Kidney (tissue), 14 donors: ENCODE results near the gene LRP1. TPM values are rescaled to one million over a fixed set of nuclear protein-coding genes. Genes with fewer than 3 reads are reported as not detected.
A peak's percentile ranks its signal among the peaks of the same experiment; 100 is the strongest.

Experiments used
- DNase-seq, 5 donors: peaks; one replicate each; pipeline ENCODE4 v3.0.0-alpha.2; 2013 to 2020
- FAIRE-seq: peaks from 2 replicates; lab custom pipeline; 2012; peaks lifted over from hg19 to GRCh38; lab: Jason Lieb, UNC
- H3K27ac ChIP-seq, 2 donors: one replicate each; pipeline ENCODE4 v1.7.0; 2013; ENCODE audit warnings: low read depth in 2 of 2, low read length in 2 of 2, inconsistent platforms in 1 of 2
- H3K27me3 ChIP-seq: one replicate; pipeline ENCODE4 v1.7.1; 2013; ENCODE audit warnings: low read length, inconsistent platforms; ENCODE audit not compliant: control insufficient read depth, insufficient read depth
- H3K36me3 ChIP-seq, 3 donors: one replicate each; pipeline versions ENCODE4 v1.7.0 to v1.7.1; 2013; ENCODE audit warnings: low read length in 3 of 3, control low read depth in 1 of 3, inconsistent platforms in 1 of 3; ENCODE audit not compliant: insufficient read depth in 3 of 3, control insufficient read depth in 2 of 3
- H3K4me1 ChIP-seq, 3 donors: one replicate each; pipeline versions ENCODE4 v1.7.0 to v1.7.1; 2013; ENCODE audit warnings: low read length in 3 of 3, inconsistent platforms in 1 of 3, low read depth in 1 of 3; ENCODE audit not compliant: control insufficient read depth in 2 of 3, insufficient read depth in 2 of 3
- H3K4me3 ChIP-seq, 3 donors: one replicate each; pipeline versions ENCODE4 v1.7.0 to v1.8.1; 2013; ENCODE audit warnings: low read length in 3 of 3, control low read depth in 1 of 3, inconsistent platforms in 1 of 3
- H3K9ac ChIP-seq, 3 donors: one replicate each; pipeline versions ENCODE4 v1.7.0 to v1.7.1; 2013; ENCODE audit warnings: low read length in 3 of 3, control low read depth in 1 of 3, inconsistent platforms in 1 of 3
- H3K9me3 ChIP-seq, 3 donors: one replicate each; pipeline versions ENCODE4 v1.7.0 to v1.7.1; 2013; ENCODE audit warnings: low read length in 3 of 3, control low read depth in 1 of 3, inconsistent platforms in 1 of 3; ENCODE audit not compliant: control insufficient read depth in 2 of 3, insufficient read depth in 1 of 3
- intact Hi-C: fragments of 100-400 bp; cut with DNase I; formaldehyde crosslinking; loops from one replicate; pipeline ENCODE4 v1.11.1; 2022
- polyA plus RNA-seq: library from polyadenylated mRNA; stranded (reverse); fragments of 350-450 nt; fragmentation: Illumina TruSeq; extraction: RNeasy Lipid Tissue Mini Kit (QIAGEN cat#74804); gene quantifications from one replicate; pipeline ENCODE4 v1.2.3, GENCODE V29; 2014; ENCODE audit warnings: low read depth, low replicate concordance; ENCODE audit not compliant: insufficient read depth
- total RNA-seq: library from RNA; stranded (reverse); fragmentation: NEBNext Ultra II Directional; extraction: Animal tissue kit (Norgen Biotek cat#: 25700); gene quantifications from one replicate; pipeline ENCODE4 v1.2.1, GENCODE V29; 2021
- TF ChIP-seq, protein P1 (sequence below): IDR thresholded peaks from 3 replicates; pipeline ENCODE4 v1.5.1; 2012; ENCODE audit warnings: mild to moderate bottlenecking, moderate library complexity, borderline replicate concordance; ENCODE audit not compliant: insufficient read depth; ENCODE audit errors: extremely low read depth
- donor health status: control.
- donor health status: control.
- donor health status: control.
- donor health status: control.
- donor health status: control.
- donor health status: DM: yes; HTN: yes; CAD: no.
- donor health status: Normal renal cell carcinoma (clear cell type).

Gene LRP1
- total and polyA plus RNA-seq, 2 donors from 2014 or later: 18.7 to 121 TPM

DNA sequence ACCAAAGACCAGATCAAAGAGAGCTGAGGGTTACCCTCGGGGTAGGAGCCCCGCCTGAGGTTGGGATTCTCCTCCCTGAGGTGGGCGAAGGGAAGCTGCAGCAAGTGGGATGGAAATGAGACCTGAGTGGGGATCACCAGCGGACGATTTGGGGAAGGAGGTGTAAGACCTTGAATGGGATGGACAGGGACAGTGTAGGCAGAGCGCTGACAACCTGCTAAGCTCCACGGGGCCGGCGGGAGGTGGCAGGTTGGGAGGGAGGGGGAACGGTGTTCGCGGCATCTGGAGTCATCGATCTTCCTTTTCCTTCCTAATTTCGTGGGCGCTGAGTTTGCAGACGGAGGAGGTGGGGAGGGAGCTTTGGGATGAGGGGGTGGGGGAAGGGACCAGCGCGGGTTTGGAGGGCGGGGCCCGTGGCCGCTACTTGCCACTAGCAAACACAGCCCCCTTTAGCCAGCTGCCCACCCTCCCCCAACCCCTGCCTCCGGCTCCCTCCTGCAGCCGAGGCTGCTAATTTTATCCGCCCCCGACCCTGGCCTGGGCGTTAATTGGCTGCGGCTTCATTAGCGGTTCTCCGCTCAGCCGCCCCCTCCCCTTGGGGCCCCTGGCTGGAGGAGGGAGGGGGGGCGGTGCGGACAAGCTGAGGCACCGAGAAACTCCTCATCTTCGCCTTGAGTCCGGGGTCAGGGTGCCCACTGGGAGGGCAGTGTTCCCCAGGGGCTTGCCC is 98.5 kb downstream of the LRP1 start:
- H3K27me3 ChIP-seq: peaks cover 13% of the 10 kb centered on the region

DNA sequence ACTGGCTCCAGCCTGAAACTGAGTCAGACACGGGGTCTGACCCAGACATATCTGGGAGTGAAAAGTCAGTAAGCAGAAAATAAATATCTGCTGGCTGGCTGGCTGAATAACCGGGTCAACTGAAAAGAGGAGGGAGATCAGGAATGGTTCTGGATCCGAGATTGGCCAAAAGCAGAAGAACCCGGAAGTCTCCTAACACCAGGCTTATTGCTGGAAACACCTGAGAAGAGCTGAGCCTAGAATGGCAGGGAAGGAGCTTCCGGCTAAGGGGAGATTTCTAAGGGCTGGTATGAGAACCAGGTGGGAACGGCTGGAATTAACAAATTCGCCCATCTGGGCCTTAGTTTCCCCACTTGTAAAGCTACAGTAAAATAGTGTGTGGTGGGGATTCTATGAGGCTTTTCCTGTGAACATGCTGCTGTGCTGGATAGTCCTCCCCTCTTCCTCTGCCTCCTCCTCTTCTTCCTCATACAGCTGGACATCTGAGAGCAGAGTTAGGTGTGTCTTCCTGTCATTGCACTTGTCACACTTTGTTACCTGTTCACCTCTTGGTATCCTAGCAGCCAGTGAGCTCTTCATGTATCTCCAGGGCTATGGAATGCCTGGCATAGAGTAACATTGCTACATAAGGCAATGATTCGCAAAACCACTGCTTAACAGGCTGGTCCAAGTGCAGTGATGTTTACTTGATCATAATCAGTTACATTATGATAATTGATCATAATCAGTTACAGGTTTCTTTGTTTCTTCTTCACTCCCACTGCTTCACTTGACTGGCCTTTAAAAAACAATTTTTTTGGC is 99.2 kb downstream of the LRP1 start:
- no peaks in the 10 kb centered on the region for H3K9me3 ChIP-seq
- H3K4me3 ChIP-seq: no peak overlapping the region
- H3K4me1 ChIP-seq: peaks cover 2 to 10% (median 8%) of the 10 kb centered on the region in 3 donors
- no peak overlapping the region for H3K27ac ChIP-seq
- FAIRE-seq (no peak), DNase-seq (no peak)
- peaks cover 9% of the 10 kb centered on the region for H3K27me3 ChIP-seq
- TF ChIP-seq, protein P1, sequence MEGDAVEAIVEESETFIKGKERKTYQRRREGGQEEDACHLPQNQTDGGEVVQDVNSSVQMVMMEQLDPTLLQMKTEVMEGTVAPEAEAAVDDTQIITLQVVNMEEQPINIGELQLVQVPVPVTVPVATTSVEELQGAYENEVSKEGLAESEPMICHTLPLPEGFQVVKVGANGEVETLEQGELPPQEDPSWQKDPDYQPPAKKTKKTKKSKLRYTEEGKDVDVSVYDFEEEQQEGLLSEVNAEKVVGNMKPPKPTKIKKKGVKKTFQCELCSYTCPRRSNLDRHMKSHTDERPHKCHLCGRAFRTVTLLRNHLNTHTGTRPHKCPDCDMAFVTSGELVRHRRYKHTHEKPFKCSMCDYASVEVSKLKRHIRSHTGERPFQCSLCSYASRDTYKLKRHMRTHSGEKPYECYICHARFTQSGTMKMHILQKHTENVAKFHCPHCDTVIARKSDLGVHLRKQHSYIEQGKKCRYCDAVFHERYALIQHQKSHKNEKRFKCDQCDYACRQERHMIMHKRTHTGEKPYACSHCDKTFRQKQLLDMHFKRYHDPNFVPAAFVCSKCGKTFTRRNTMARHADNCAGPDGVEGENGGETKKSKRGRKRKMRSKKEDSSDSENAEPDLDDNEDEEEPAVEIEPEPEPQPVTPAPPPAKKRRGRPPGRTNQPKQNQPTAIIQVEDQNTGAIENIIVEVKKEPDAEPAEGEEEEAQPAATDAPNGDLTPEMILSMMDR: no peak
- no peak overlapping the region for H3K9ac ChIP-seq
- H3K36me3 ChIP-seq: peaks cover 0 to 7% (median under 1%) of the 10 kb centered on the region in 3 donors
- intact Hi-C loops: no loop called here

More for the DNA sequence above, 98.5 kb downstream of the LRP1 start:
- peaks cover 2 to 10% (median 8%) of the 10 kb centered on the region in 3 donors for H3K4me1 ChIP-seq
- H3K4me3 ChIP-seq: no peak overlapping the region
- intact Hi-C loops: no loop called here
- no peaks in the 10 kb centered on the region for H3K9me3 ChIP-seq
- FAIRE-seq (no peak), DNase-seq (peak in 2 of 5 donors; percentile 29 to 70)
- H3K36me3 ChIP-seq: peaks cover 0 to under 1% (median 0%) of the 10 kb centered on the region in 3 donors
- TF ChIP-seq, protein P1: no peak
- H3K27ac ChIP-seq: no peak overlapping the region
- H3K9ac ChIP-seq: no peak overlapping the region

DNA sequence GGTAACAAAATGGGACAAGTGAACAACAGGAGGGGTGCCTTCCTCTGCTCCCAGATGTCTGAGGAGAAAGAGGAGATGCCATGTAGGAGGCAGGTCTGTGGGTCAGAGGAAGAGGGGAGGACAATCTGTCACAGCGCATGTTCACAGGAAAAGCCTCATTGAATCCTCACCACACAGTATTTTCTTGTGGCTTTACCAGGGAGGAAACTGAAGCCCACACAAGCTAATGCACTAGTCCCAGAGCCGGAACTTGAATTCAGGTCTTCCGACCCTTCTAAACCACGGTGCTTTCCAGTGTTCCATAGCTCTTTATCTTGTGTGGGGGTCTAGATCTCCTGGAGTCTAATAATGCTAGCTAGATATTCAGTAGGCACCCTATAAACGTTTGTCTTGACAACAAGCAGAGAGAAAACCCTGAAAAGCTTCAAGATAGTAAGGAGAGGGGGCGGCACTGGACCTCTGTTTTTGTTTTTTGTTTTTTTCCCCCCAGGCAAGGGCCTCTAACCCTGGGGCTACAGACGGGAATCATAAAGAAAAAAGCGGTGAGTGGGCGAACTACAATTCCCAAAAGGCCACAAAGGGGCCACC is 100.9 kb downstream of the LRP1 start:
- Histone ChIP-seq H3K9ac (no peak overlapping the region), H3K27me3 (peaks cover 2% of the 10 kb centered on the region), H3K27ac (no peak overlapping the region), H3K4me1 (peaks cover 2 to 9% (median 8%) of the 10 kb centered on the region in 3 donors), H3K4me3 (peak overlapping the region in 1 of 3 donors; percentile 94), H3K9me3 (no peaks in the 10 kb centered on the region), H3K36me3 (peaks cover 3 to 23% (median 11%) of the 10 kb centered on the region in 3 donors)
- TF ChIP-seq, protein P1: no peak
- FAIRE-seq: no peak
- peak in 1 of 5 donors; percentile 45 for DNase-seq
- intact Hi-C loops: no loop called here
